GDM1 (cell line): ENCODE results near the gene TFCP2L1.
A peak's percentile ranks its signal among the peaks of the same experiment; 100 is the strongest.
"Not testable (repeated sequence)": the region's sequence is repeated elsewhere in the genome, so short reads cannot be mapped to it uniquely, and the experiment has no call there.

Experiments
- DNase-seq: peaks from one replicate; lab custom pipeline; 2025; lab: John Stamatoyannopoulos, UW

TFCP2L1 gene

DNA sequence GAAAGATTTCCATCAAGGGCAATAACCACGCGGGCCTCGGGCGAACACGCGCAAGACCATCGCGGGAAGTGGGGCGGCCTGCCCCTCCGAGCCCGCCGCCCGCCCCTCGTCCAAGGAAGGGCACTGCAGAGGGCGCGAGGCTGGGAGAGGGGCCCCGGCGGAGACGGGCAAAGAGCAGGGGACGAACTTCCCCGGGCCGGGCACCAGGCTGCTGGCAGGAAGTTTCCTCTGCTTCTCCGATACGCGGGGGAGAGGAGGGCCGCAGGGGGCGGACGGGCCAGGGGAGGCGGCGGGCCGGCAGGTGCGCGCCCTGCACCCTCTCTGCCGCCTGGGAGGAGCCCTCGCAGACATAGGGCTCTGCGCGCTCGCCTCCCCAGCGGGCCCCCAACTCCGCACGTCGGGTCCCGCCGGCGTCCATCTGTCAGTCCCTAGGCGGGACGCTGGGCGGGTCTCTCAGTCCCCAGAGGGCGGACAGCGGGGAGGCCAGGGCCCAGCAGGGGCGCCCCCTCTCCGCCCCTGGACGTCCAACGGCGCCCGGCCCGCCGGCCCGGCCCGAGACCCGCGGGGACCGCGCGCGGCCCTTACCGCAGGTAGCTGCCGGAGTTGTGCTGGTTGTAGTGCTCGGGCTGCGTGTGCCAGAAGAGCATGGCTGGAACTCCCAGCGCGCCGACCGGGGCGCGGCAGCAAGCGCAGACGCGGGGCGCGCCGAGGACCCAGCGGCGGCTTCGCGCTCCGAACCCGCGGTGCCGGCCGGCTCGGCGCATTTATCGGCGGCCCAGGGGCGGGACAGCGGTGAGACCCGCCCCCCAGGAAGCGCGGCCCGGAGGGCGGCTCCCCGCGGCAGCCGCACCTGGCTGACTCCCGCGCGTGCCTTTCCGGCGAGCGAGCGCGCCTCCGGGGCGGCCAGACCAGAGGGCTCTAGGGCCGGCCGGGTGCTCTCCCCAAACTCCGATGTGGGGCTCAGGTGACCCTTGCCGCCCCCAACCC, at the start of gene TFCP2L1:
Gene TFCP2L1, minus strand, starts transcription at position 740 of the 987 bp plus-strand sequence. Its CDS starts 93 bp downstream, at position 647.
- DNase-seq = no peak

DNA sequence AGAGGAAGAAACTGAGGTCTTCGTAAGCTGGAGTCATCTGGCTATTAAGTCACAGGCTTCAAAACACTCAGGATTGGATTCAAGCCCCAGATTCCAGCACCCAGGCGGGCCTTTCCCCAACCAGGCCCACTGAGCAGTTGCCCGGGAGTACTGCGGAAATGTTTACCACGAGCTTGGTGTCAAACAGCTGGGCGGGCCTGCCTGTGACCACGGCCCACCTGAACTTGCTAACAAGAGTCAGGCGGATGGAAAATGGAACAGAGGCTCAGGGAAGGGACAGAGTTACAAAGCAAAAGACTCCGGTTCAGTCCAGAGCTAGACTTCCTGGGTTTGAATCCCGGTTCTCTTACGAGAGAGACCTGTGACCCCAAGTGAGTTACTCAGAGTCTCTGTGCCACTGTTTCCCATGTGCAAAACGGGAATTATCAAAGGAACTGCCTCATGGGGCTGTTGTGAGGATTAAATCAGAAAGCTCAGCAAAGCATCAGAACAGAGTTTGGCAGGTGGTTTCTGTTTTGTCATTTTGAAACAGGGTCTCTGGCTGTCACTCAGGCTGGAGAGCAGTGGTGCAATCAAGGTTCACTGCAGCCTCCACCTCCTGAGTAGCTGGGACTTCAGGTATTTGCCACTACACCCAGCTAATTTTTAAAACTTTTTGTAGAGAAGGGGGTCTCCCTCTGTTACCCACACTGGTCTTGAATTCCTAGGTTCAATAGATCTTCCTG, 49.0 kb upstream of the TFCP2L1 start:
- no peak for DNase-seq

DNA sequence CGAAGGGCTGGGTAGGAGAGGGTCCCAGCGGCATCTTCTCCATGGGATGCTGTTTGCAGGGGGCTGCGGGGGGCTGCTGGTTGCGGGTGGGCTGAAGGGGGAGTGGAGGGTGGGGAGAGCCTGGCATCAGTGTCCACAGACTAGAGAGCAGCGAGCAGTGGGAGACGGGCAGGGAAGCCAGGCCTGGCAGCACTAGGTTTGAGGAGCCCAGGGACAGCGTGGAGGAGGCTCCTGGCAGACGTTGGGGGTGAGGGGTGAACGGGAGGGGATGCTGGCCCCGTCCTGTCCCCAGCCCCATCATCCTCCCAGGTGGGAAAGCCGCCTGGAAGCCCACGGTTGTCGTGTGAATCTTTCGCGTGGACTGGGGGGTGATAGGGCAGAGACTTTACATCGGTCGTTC, 48.2 kb upstream of the TFCP2L1 start:
- DNase-seq = no peak

GRCh38 chr2:121331324-121331723, 46.3 kb upstream of the TFCP2L1 start:
- DNase-seq = not testable (repeated sequence)

DNA sequence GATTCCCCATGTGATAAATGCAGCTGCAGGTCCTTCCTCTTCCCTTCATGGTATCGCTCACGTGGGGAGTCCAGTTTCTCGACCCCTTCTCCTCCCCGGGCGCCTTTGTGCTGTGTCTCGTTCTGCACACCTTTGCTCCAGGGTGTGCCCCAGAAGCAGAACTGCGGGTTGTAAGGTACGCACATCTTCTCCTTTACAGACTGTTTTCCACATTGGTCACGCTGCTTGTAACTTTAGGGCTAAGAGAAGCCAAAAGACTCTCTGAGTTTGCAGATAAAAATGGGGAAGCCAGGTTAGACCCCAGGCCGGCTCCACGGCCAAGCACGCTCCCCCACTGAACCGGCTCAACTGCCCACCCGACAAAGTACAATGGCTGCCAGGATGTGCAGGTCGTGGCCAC, 45.9 kb upstream of the TFCP2L1 start:
- DNase-seq = no peak

- DNase-seq = no peak
These were observed 44.8 kb upstream of the TFCP2L1 start for GRCh38 chr2:121329786-121330185.

GRCh38 chr2:121326628-121327027, 41.6 kb upstream of the TFCP2L1 start:
- no peak for DNase-seq

- no peak for DNase-seq
These were observed 39.6 kb upstream of the TFCP2L1 start for GRCh38 chr2:121324601-121325000.

- no peak for DNase-seq
These were observed 36.5 kb upstream of the TFCP2L1 start for GRCh38 chr2:121321476-121321875.

DNA sequence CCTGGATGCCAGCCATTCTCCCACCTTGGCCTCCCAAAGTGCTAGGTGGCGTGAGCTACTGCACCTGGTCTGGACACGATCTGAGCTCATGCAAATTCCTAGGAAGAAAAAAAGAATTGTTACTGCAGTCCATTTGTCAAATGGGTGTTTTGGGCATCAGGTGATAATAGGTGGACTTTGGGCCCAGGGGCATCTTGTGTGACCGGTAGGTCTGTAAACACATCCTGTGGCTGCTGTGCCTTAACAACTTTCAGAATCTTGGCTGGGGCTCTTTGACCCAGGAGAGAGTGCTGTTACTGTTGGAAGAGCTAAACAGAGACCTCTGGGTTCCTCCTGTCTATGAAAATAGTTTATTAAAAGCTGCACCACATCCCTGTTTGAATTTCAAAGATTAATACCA, 34.9 kb upstream of the TFCP2L1 start:
- no peak for DNase-seq

- no peak for DNase-seq
These were observed 32.0 kb upstream of the TFCP2L1 start for GRCh38 chr2:121316986-121317385.

DNA sequence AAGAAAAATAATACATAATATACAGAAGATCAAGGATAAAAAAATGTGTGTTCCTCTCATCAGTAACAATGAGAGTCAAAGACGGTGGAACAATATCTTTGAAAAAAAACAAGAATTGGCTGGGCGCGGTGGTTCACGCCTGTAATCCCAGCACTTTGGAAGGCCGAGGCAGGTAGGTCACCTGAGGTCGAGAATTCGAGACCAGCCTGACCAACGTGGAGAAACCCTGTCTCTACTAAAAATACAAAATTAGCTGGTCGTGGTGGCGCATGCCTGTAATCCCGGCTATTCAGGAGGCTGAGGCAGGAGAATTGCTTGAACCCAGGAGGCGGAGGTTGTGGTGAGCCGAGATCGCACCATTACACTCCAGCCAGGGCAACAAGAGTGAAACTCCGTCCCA, 28.7 kb upstream of the TFCP2L1 start:
- DNase-seq = not testable (repeated sequence)

DNA sequence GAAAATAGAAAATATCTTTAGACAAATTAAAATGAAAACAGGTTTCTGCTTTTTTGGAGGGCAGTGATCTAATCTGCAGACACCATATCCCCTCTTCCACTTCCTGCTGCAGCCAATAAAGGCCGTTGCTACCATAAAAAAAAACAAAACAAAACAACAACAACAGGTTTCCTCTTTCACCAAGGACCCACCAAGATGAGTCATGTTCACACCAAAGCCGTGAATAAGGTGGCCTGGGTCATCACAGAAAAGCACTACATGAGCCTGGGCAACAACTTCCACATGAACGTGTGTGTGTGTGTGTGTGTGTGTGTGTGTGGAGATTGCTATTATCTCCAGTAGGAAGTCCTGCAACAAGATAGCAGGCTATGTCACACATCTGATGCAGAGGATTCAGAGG, 24.8 kb upstream of the TFCP2L1 start:
- DNase-seq = peak; percentile 27

GRCh38 chr2:121309323-121309722, 24.3 kb upstream of the TFCP2L1 start:
- no peak for DNase-seq

- DNase-seq = no peak
These were observed 22.0 kb upstream of the TFCP2L1 start for GRCh38 chr2:121307048-121307447.

DNA sequence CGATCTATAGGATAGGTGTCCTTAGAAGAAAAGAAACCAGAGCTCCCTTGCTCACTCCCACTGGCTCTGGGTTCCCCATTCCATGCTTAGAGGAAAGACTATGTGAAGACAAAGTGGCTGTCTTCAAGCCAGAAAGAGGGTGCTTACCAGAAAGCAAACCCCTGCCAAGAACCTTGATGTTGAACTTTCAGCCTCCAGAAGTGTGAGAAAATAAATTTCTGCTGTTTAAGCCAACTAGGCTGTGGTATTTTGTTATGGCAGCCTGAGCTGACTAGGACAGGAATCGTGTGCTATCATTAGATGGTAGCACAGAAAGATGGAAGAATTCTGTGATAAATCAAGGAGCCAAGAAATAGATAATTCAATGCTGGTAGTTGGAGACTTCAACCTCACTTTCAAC, 19.9 kb upstream of the TFCP2L1 start:
- DNase-seq = no peak

DNA sequence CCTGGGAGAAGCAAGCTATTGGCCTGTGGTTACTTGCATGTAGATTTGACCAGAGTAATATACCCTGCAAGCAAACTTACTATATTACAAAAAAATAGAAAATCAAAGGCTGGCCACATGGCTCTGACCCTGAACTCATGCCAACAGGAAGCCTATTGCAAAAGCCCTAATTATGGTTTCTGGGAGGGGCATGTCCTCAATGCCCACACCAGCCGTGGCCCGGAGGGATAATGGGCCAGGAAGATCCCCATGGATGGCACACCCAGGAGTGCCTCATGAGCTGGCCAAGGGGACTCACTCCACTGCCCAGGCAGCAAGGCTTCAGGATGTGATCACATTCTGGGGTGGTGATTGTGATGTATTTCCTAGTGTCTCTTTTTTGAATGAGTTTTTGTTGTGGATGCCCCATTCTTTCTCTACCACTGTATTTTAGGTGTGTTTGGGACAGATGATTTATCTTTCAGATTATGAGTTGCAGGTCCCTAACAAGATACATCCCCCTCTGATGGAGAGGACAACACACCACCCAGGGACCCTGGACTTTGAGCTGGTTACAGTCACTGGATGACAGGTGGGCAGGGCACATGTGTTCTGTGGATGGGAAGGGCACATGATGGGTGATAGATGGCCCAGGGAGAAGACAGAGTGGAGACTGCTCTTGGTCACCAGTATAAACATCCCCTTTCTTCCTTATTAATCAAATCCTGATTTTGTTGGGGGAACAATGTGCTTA, 18.7 kb upstream of the TFCP2L1 start:
- no peak for DNase-seq

GRCh38 chr2:121301190-121301589, 16.2 kb upstream of the TFCP2L1 start:
- DNase-seq = not testable (repeated sequence)

DNA sequence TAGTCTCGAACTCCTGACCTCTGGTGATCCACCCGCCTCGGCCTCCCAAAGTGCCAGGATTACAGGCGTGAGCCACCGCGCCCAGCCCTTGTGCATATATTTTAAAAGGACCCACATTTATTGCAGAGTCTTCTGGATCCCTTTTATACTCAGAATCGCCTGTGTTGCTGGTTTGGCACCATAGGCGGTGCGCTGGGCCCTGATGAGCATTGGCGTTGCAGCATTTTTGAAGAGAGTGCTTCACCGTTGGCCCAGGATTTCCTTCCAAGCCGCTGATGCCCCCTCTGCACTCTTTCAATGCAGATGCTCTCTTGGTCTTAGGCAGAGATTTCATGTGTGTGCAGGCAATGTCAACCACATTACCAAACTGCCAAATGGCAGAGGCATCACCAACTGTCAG, 13.5 kb upstream of the TFCP2L1 start:
- DNase-seq = no peak

DNA sequence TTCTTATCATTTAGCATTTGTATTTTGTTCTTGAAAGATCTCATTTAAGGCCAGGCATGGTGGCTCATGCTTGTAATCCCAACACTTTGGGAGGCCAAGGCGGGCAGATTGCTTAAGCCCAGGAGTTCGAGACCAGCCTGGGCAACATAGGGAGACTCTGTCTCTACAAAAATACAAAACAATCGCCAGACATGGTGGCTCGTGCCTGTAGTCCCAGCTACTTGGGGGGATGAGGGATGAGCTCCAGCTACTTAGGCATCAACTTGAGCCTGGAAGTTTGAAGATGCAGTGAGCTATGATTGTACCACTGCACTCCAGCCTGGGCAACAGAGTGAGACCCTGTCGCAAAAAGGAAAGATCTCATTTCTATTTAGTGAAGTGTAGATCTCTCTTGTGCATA, 12.9 kb upstream of the TFCP2L1 start:
- not testable (repeated sequence) for DNase-seq

- DNase-seq = no peak
These were observed 12.3 kb upstream of the TFCP2L1 start for GRCh38 chr2:121297217-121297830.
